Measurements from ENCODE around the gene SLC9A5.

Gene SLC9A5

DNA sequence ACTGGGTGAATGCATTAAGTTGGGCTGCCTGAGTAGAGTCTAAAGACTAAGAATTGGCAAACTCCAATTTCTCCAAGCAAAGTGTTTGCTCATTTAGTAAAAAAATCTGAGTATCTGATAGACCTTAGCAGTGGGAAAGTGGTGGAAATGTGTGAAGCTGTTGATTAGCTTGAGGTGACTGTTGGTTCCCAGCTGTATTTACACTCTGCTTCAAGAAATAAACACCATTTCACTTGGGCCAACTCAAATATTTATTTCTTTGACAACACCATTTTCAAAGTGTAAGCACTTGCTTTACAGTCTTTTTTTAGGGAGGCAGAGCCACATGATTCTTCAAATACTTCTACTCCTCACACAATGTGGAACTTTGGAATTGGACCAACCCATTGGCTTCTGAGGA lies 69.1 kb downstream of the SLC9A5 start:
- no peak for DNase-seq
